NCI-H2196 (cell line): ENCODE results near the gene GPR87.

Experiments
- DNase-seq: peaks from one replicate; lab custom pipeline; 2025; ENCODE audit not compliant: unreplicated experiment; lab: John Stamatoyannopoulos, UW

Gene GPR87, protein sequence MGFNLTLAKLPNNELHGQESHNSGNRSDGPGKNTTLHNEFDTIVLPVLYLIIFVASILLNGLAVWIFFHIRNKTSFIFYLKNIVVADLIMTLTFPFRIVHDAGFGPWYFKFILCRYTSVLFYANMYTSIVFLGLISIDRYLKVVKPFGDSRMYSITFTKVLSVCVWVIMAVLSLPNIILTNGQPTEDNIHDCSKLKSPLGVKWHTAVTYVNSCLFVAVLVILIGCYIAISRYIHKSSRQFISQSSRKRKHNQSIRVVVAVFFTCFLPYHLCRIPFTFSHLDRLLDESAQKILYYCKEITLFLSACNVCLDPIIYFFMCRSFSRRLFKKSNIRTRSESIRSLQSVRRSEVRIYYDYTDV

DNA sequence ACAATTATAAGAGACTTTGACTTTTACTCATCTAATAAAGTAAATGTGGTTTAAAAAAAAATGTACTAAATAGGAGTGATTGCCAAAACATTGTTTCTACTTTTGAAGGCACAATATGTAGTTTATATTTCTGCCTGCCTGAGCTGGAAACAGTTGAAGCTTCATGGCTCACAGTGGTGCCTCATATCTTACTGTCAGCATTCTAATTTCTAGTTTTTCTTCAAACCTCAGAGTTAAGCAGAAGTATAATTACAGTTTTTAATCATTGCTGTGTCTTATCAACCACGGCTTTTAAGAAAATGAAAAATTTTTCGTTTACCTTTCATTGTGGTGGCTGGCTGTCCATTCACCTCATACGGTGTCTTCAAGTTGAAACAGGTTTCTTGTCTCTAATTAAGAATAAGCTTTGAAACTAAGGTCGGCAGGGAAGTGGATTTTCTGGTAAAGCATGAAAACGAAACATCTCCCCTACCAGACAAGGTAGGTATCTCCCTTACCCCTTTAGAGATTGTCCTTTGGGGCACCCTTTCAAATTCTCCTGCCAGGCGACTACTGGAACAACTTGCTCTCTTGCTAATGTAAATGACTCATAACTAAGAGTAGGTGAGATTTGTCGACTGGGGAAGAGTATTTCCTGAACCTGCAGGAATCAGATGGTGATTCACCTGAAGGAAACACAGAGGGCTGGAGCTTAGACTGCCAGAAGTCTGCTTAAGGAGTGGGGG is at the start of gene GPR87:
GPR87 (minus strand) TSS at position 554 of the 725 bp plus-strand sequence. CDS start 16,720 bp downstream, outside the sequence.
- DNase-seq, result no peak

DNA sequence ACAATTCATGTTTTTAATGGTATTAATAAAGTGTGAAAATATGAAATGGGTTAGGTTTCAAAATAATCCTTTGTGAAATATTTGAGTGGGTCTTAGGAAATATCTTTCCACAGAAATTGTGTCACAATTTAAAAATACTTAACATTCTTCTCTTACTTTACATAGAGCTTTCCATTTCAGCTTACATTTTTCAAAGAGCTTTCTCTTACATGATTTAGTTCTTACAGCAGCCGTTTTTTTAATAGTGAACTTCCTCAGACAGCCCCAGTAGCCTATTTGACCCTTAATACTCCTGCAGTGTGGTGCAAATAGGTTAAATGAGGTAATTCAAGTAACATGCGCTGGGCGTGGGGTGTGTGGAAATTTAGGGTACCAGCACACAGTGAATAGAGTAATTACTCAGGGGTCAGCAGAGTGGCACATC is 46.1 kb upstream of the GPR87 start:
- DNase-seq, result no peak

DNA sequence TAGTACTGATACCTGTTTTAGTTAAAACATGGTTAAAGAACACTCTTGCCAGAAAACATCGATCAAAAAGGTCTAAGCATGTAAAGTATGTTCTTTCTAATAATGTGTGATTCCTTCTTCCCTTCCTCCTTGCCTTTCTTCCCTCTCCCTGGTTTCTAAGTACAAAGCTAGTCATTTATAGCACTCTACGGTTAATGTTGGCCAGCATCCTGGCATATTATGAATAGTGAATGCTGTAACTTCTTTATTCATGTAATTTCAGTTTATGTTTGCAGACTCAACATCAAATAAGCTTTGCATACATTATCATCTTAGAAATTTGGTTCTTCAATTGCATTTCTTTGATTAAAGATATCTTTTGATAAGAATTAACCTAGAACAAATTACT is 40.8 kb upstream of the GPR87 start:
- no peak for DNase-seq

DNA sequence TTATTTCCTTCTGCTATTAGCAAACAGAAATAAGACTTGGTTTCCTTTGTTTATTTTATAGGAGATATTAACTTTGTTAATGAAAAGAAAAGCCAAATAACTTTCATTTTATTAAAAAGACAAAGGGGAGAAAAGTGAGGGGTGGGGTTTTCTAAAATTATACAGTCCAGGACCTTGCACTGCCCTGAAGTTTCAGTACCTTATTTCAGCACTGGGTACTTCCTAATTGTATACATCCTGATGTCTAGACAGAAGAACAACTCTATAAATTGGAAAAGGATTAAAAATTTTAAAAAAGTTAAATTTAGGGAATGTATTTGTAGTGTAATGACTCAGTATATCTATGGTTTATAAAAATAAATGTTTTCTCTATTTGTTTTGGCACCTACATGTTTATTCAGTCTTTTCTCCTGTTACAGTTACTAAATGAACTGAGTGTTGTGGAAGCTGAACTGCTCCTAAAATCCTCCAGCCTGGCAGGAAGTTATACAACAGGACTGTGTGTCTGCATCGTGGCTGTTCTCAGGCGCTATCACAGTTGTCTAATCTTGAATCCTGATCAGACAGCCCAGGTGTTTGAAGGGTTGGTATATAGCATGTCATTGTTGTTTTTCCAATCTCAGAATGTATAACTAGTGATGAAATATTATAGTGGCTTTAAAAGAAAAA is 40.3 kb upstream of the GPR87 start:
- no peak for DNase-seq

DNA sequence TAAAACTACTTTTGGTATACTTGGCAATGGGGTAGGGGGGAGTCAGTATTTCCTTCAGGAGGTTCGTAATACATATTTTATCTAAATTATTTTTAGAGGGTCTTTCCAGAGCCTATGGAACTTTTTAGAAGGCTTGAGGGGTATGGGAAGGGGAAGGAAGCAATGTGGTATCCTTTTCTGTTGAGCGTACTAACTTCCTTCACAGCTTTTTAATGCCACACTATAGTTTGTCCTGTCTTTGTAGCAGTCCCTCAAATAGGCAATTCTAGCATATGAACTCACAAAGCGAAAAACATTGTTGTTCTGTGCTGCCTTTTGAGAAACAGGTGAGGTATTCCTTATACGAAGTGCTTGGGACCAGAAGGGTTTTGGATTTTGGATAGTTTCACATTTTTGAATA is 35.0 kb upstream of the GPR87 start:
- DNase-seq, result no peak

DNA sequence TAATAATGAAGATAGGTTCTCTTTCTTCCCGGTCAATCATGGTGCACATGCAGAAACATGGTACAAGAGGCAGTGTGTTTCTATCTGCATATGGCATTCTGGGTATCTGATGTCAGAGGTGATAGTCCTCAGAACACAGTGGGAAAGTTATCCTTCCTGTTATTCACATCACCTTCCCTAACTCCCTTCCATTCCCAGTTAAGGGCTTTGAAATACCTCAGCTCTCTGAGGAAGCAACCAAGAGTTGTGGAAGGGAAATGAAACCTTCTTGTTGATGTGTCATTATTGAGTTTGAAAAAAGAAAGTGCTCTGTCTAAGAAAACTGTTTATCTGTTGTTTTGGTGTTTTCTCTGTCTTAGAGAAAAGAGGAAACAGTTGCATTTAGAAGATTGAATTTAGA is 34.6 kb upstream of the GPR87 start:
- no peak for DNase-seq

DNA sequence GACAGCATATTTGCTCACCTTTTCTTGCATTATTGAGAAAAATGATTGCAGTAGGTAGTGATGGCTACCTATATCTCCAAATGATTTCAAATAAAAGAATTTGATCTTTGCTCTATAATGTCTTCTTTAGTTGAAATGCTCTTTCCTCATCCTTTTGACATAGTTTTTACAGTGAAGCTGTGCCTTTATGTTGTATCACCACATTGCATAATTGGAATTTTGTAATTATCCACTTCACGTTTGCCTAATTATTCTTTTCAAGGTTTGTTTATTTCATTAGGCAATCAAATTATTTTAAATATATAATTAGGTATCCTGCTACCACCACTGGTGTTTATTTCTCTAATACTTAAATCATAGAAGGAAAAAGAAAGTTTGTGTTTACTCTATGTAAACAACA is 34.0 kb upstream of the GPR87 start:
- no peak for DNase-seq

DNA sequence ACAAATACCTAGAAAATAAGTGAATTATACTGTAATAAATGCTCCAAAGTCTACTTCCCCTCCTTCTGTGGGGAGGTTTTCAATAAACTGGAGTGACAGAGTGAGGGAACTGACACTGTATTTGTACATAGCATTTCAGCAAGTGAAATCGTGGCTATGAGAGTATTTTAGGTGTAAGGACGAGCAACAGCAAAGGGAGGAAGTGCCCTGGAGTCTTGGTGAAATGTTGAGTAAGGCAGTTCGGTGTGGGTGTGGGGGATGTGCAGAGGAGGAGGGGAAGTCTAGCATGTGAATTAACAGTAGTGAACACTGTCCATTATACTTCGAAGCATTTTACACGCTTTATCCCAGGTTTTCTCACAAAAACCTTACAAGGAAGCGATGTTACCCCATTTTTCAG is 30.8 kb upstream of the GPR87 start:
- no peak for DNase-seq

DNA sequence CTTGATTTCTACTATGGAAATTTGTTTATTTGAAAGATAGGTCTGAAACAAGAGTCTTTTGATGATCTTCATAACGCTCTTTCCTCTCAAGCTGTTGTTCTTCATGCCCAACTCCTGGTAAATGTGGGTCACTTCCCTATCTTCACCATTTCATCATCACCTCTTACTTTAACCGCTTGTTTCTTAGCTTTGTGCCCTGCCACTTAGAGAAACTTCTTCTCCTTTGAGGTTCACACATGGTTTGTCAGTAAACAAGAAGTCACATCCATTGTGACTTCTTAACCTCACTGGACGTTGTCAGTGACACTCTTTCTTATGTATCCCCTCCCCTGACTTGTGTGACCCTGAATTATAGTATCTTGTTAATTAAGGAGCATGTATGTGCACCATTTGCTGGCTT is 29.7 kb upstream of the GPR87 start:
- DNase-seq, result no peak

DNA sequence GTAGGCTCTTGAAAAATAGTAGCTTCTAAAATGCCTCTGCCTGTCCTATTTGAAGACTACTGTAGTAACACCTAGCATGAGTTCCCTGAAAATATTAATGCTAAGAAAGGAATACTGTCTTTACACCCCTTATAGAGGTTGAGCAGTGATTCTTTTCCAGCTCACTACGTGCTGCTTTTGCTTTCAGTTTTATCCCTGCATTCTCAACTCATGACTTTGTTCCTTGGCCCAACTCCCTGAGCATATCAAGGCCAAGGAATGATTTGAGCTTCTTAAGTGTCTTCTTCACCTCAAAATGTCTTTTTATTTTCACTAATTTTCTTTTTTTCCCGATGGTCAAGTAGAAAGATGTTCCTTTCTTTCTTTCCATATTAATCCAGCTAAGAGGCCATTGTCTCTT is 29.2 kb upstream of the GPR87 start:
- no peak for DNase-seq

DNA sequence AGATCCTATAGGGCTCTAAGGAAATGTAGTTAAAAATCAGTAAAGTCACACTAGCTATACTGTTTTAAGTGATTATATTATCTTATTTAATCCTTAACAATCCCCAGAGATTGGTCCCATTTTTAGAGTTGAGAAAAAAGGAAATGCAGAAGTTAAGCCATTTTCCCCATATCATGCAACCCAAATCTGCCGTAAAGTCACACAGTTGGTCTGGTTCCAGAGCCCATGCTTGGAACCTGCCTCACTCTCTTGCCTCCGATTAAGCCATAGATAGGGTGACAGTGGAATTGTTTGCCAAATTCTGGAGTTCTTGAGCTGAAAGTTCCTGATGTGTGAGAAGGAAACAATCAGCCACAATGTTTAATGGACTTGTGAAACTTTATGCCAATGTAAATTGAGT is 15.1 kb upstream of the GPR87 start:
- DNase-seq, result no peak

DNA sequence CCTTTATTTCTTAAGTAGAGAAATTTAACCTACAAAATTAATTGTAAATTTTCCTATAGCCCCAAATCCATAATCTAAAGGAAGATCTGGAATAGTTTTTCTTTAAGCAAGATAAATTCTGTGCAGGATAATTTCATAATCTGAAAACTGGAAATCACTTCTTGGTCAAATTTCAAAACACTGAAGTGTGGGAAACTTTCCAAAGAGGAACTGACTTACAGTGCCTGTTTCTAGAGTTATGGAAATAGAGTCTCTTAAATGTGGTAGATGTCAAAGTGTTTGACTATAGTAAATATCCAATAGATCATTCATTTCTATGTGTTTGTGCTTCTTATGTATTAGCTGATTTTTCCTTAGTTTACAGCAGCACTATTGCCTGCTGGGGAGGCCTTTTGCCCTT is 14.3 kb upstream of the GPR87 start:
- no peak for DNase-seq

DNA sequence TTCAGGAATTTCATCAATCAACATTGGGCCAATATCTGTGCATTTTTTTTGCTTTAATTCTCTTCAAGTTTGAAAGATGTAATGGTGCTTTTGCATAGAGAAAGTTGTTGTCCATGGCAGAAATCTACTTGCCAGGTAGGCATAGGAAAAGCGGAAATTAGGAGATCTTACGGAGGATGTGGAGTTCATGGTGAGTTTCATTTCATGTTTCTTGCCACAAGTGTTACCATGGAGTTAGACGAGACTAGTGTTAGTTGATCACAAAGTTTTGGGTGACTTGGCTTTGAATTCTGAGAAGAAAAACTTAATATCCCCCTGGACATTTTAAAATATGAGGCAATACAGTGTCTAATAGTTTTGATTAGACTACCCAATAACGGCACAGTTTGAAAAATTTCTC is 13.8 kb upstream of the GPR87 start:
- no peak for DNase-seq

DNA sequence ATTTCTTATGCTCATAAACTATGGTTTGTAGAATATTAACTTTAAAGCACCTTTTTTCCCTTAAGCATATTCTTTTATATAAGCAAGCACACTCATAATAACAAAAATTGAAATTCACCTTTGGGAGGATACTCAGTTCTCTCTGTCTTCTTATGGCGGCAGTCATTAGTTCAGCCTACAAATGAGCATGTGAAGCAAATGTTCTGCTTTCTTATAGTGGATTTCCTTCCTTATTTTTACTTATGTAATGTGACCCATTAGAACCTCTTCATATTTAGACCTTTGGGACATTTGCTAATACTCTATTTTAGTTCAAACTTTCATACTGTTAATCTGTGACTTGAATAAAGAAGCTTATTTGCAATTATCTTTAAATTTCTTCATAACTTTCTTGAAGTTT is 12.7 kb upstream of the GPR87 start, which contains the start of gene P2RY13:
P2RY13 (minus strand) TSS at position 187 of the 400 bp plus-strand sequence; CDS start at position 166, 21 bp downstream.
- no peak for DNase-seq

DNA sequence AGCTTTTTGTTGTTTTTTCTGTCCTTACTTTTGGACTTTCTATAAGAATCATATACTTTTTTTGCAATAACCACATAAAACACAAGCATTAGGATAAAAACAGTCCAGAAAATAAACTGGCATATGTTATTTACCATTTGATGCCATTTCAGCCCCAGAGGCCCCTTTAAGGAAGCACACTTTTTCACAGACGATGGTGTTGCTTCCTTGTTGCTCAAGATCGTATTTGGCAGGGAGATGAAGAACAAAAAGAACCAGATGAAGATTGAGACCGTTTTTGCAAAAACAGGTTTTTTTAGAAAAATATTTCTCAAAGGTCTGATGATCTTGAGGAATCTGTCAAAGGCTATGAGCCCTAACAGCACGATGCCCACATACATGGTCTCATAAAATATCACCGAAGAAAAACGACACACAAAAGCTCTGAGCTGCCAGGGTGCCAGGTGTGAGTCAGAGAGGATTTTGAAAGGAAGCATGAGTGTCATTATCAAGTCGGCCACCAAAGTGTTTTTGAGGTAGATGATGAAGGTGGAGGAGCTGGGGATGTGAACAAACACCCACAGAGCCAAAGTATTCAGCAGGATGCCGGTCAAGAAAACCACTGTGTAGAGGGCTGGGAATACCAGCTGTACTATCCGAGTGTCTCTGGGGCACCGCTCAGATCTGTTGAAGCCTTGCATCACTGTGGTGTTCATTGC is 11.8 kb upstream of the GPR87 start:
- no peak for DNase-seq

DNA sequence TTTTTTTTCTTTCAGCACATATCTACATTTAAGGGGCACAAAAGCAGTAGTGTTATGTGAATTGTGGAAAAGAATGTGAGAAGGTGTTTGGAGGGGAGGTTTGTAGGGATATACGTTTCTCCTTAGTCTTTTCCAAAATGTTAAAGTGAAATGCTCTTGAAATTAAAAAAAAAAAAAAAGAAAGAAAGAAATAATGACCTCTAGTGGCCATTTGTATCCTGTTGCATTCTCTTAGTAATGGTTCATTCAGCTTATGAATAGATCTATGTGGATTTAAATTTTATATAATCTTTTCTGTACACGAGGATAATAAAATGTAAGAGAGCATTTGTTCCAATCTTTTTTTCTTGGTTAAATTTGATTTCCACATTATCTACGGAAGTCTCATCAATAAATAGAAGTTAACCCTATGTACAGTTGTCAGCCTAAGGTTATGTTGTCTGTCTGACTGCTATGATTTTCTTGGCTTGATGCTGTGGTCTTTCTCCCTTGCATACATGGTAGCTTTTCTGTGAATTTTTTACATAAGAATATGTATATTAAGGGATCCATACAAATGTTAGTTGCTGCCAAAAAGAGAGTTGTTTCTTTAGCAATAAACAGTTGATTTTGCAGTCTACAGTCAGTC is 11.1 kb upstream of the GPR87 start:
- DNase-seq, result peak; percentile 17

DNA sequence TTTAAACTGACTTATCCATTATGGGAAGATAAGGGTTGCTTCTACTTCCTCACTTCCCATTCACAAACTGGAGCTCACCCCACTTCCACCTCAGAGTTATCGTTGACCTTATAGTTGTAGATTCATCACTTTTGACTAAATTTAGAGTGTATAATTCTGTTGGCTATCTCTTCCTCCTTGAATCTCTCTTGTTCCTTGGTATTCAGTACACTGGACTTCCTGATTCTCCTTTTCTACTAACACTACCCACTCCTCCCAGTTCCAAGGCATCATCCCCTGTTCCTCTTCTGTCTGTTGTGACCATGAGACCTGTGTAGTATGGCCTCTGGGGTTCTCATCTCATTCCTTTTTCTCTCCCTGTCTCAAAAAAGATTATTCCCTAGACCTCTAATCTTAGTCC is 5.9 kb upstream of the GPR87 start:
- DNase-seq, result no peak

DNA sequence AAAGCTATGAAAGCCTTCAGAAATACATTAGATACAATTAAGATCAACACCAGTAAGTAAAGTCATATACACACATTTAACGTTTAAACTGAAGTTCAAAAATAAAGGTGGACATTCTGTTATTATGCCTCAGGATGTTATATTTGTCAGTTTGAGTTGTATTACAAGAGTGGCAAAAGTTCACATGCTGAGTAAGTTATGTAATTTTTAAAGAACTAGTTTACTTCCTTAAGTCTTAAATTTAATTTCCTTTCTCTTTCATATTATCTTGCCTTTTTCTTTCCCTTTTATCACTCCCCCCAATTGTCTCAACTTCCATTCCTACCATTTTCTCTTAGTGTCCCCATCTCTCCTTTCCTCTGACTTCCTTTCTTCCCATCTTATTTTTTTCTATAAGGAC is 4.9 kb upstream of the GPR87 start:
- no peak for DNase-seq

DNA sequence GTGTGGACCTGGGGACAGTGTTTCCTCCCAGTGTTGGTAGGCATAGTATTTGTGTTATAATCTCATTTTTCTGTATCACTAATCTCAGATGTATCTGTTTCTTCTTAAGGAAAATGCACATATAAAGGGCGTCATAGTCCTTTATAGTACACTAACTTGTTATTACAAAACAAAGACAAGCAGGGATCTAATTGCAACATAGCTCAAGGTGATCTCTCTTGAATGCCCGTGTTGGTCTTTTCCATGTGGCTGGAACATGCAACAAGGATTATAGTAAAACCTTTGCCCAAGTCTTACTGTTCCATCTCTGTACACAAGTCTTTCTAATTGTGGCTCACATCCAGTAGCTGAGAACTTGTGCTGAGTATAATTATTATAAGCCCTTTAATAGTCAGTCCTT is 3.5 kb upstream of the GPR87 start:
- DNase-seq, result no peak

DNA sequence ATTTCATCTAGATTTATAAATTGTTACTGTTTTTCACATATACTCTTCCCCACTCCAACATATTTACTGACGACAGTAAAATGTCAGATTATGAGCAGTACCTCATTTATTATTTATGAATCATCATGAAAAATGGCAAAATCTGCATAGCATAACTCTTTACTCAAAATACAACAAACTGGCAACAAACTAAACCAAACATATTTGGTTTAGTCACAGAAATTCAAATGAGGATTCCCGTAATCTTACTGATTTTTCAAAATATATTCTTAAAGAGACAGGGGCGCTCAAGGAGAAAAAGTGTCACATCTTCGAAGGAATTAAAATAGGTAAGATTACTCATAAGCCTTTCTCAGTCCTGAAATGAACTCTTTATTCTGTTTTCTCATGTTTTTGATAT is 3.0 kb upstream of the GPR87 start:
- no peak for DNase-seq

DNA sequence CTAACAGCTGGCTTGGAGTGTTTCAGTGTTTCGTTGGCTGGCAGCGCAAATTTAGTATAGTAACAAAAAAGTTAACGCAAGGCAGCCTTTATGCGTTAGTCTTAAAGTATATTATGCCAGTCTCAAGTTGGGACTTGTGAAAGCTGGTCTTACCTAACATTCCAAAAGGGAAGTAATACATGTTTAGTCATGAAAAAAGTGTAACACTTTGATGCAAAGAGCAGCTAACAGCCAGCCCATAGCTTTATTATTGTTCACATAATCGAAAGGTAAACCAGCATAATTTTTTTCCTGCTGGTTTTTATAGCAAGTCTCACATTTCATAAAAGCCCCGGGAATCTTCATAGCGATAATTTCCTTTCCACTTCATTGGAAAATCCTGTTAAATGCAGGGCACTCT is 2.4 kb upstream of the GPR87 start:
- DNase-seq, result no peak
